Spinal cord (tissue), 10 donors: ENCODE results near the gene CAPN1. TPM values are rescaled to one million over a fixed set of nuclear protein-coding genes. Genes with fewer than 3 reads are reported as not detected.

ENCODE experiments used
- DNase-seq, 6 donors: peaks; one replicate each; pipeline versions ENCODE4 v3.0.0 to v3.0.0-alpha.2; 2013 to 2015; ENCODE audit warnings: low spot score in 6 of 6, low read depth in 4 of 6
- H3K27ac ChIP-seq: one replicate; pipeline ENCODE4 v1.5.1; 2013; ENCODE audit warnings: low read depth, low read length, control low read depth
- H3K27me3 ChIP-seq: one replicate; pipeline ENCODE4 v1.6.1; 2013; ENCODE audit warnings: low read length; ENCODE audit not compliant: control insufficient read depth, insufficient read depth
- H3K36me3 ChIP-seq: one replicate; pipeline ENCODE4 v1.6.1; 2013; ENCODE audit warnings: low read length; ENCODE audit not compliant: control insufficient read depth, insufficient read depth
- H3K4me1 ChIP-seq: one replicate; pipeline ENCODE4 v1.6.1; 2013; ENCODE audit warnings: low read length; ENCODE audit not compliant: control insufficient read depth, insufficient read depth
- H3K4me3 ChIP-seq: one replicate; pipeline ENCODE4 v1.5.1; 2013; ENCODE audit warnings: low read depth, low read length, control low read depth
- H3K9me3 ChIP-seq: one replicate; pipeline ENCODE4 v1.6.1; 2013; ENCODE audit warnings: low read length; ENCODE audit not compliant: control insufficient read depth, insufficient read depth
- WGBS: methylation state at CpG from one replicate; pipeline ENCODE4 v1.1.5; 2013; ENCODE audit warnings: missing lambda C conversion rate; ENCODE audit not compliant: insufficient coverage; 5-methylcytosine and 5-hydroxymethylcytosine counted together
- polyA plus RNA-seq, 2 donors: library from polyadenylated mRNA; unstranded; fragments of 120-200 nt; gene quantifications; one replicate each; pipeline ENCODE4 v1.2.1, GENCODE V29; 2013; ENCODE audit not compliant: insufficient read length in 2 of 2
- total RNA-seq, 2 donors: library from RNA; depleted of rRNA in 1 of 2; stranded (reverse); fragments of 120-200 nt in 1 of 2; fragments of >200 nt in 1 of 2; gene quantifications; one replicate each; pipeline versions ENCODE4 v1.2.3 to v1.2.4, GENCODE V29; 2013 to 2014
- donor health status: healthy.

Gene CAPN1
- total and polyA plus RNA-seq, 4 donors: 48.0 to 115 (median 84.4) TPM

GRCh38 chr11:65187971-65188461 is 6.3 kb downstream of the CAPN1 start:
- Histone ChIP-seq H3K4me3 (no peak overlapping the region), H3K4me1 (peaks cover 12% of the 10 kb centered on the region), H3K9me3 (no peaks in the 10 kb centered on the region), H3K27me3 (no peaks in the 10 kb centered on the region), H3K36me3 (peaks cover 64% of the 10 kb centered on the region), H3K27ac (no peak overlapping the region)
- no peak for DNase-seq
- 96% methylated on average over 20 of the region's 20 CpGs for WGBS

DNA sequence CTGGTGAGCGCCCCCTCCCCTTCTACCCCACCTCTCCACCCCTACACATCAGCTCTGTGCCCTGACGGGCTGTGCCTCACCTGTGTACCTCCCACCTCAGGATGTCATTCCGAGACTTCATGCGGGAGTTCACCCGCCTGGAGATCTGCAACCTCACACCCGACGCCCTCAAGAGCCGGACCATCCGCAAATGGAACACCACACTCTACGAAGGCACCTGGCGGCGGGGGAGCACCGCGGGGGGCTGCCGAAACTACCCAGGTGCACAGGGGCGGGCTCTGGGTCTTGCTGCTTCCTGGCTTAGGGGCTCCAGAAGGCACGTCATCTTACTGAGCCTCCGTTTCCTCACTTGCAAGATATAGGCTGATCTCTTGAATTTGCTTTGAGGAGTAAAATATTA is 6.8 kb downstream of the CAPN1 start:
- H3K27me3 ChIP-seq: no peaks in the 10 kb centered on the region
- H3K27ac ChIP-seq: no peak overlapping the region
- H3K36me3 ChIP-seq: peaks cover 60% of the 10 kb centered on the region
- no peak overlapping the region for H3K4me3 ChIP-seq
- WGBS: 95% methylated on average over 16 of the region's 18 CpGs
- no peaks in the 10 kb centered on the region for H3K9me3 ChIP-seq
- peaks cover 7% of the 10 kb centered on the region for H3K4me1 ChIP-seq
- DNase-seq: no peak

- Histone ChIP-seq H3K4me3 (no peak overlapping the region), H3K27ac (no peak overlapping the region), H3K9me3 (no peaks in the 10 kb centered on the region), H3K4me1 (peaks cover under 1% of the 10 kb centered on the region), H3K36me3 (peaks cover 56% of the 10 kb centered on the region), H3K27me3 (no peaks in the 10 kb centered on the region)
- WGBS: 92% methylated on average over 10 of the region's 10 CpGs
- no peak for DNase-seq
Observed at GRCh38 chr11:65189191-65189590, 7.5 kb downstream of the CAPN1 start.

- WGBS: 100% methylated on average over 1 of the region's 2 CpGs
- no peak overlapping the region for H3K4me3 ChIP-seq
- DNase-seq: no peak
- H3K36me3 ChIP-seq: peaks cover 29% of the 10 kb centered on the region
- H3K4me1 ChIP-seq: no peaks in the 10 kb centered on the region
- no peaks in the 10 kb centered on the region for H3K9me3 ChIP-seq
- no peak overlapping the region for H3K27ac ChIP-seq
- no peaks in the 10 kb centered on the region for H3K27me3 ChIP-seq
Observed at GRCh38 chr11:65194564-65194963, 12.8 kb downstream of the CAPN1 start.

GRCh38 chr11:65204143-65204542 is 22.4 kb downstream of the CAPN1 start:
- no peaks in the 10 kb centered on the region for H3K9me3 ChIP-seq
- 85% methylated on average over 14 of the region's 15 CpGs for WGBS
- peaks cover 10% of the 10 kb centered on the region for H3K4me1 ChIP-seq
- H3K4me3 ChIP-seq: no peak overlapping the region
- H3K36me3 ChIP-seq: peaks cover 62% of the 10 kb centered on the region
- no peak overlapping the region for H3K27ac ChIP-seq
- no peaks in the 10 kb centered on the region for H3K27me3 ChIP-seq
- DNase-seq: no peak

GRCh38 chr11:65204646-65205601 is 23.2 kb downstream of the CAPN1 start:
- no peaks in the 10 kb centered on the region for H3K27me3 ChIP-seq
- no peak overlapping the region for H3K4me3 ChIP-seq
- 31% methylated on average over 33 of the region's 38 CpGs for WGBS
- H3K27ac ChIP-seq: no peak overlapping the region
- H3K9me3 ChIP-seq: no peaks in the 10 kb centered on the region
- peaks cover 10% of the 10 kb centered on the region for H3K4me1 ChIP-seq
- peaks cover 69% of the 10 kb centered on the region for H3K36me3 ChIP-seq
- DNase-seq: peak in 2 of 6 donors; percentile 11 to 34

DNA sequence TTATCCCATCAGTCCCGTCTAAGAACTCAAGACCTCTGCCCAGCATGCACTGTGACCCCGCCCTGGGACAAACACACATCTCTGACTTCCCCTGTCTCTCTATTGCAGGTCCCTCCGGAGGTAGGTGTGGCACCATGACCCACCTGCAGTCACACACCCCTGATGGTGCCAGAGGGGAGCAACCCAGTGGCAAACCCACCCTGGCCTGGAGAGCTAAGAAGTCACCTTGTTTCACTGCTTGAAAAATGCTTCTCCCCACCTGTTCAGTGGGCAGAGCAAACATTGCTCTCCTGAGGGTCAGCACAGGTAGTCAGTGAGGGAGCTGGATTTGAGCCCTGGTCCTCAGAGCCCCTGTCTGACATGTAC is 23.9 kb downstream of the CAPN1 start:
- no peak overlapping the region for H3K4me3 ChIP-seq
- H3K4me1 ChIP-seq: peaks cover 10% of the 10 kb centered on the region
- no peaks in the 10 kb centered on the region for H3K9me3 ChIP-seq
- H3K27ac ChIP-seq: no peak overlapping the region
- no peak for DNase-seq
- H3K27me3 ChIP-seq: no peaks in the 10 kb centered on the region
- WGBS: 80% methylated on average over 3 of the region's 3 CpGs
- peaks cover 69% of the 10 kb centered on the region for H3K36me3 ChIP-seq

- no peak for DNase-seq
- Histone ChIP-seq H3K27me3 (no peaks in the 10 kb centered on the region), H3K9me3 (no peaks in the 10 kb centered on the region), H3K36me3 (peaks cover 73% of the 10 kb centered on the region), H3K27ac (no peak overlapping the region), H3K4me3 (no peak overlapping the region), H3K4me1 (peaks cover 10% of the 10 kb centered on the region)
- 92% methylated on average over 15 of the region's 17 CpGs for WGBS
Observed at GRCh38 chr11:65206441-65206841, 24.7 kb downstream of the CAPN1 start.

DNA sequence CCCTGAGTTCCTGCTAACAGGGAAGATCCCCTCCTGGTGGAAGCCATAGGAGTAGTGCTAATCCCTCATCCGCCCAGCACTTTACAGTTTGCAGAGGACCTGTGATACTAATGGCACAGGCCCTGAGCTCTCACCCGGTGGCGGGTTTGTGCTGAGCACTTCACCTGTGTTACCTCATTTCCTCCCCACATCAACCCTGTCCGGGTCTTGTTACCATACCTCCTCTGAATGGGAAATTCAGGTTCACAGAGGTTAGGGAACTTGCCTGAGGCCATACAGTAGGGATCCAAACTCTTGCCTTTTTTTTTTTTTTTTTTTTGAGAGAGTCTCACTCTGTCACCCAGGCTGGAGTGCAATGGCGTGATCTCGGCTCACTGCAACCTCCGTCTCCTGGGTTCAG is 25.2 kb downstream of the CAPN1 start:
- H3K4me3 ChIP-seq: no peak overlapping the region
- DNase-seq: no peak
- no peak overlapping the region for H3K27ac ChIP-seq
- peaks cover 10% of the 10 kb centered on the region for H3K4me1 ChIP-seq
- WGBS: 90% methylated on average over 4 of the region's 7 CpGs
- peaks cover 77% of the 10 kb centered on the region for H3K36me3 ChIP-seq
- no peaks in the 10 kb centered on the region for H3K9me3 ChIP-seq
- no peaks in the 10 kb centered on the region for H3K27me3 ChIP-seq
